Endothelial cell of umbilical vein (primary cell): Measurements from ENCODE around the gene CORO2B. TPM values are rescaled to one million over a fixed set of nuclear protein-coding genes. Genes with fewer than 3 reads are reported as not detected.

Experiments used
- BruUV-seq: library from RNA; stranded (reverse); fragments of 400-500 nt; replicated peaks from 2 replicates; lab custom pipeline; 2021; lab: Mats Ljungman, UMichigan
- CTCF ChIA-PET: fragments of 300-600, 350-600 bp; sonication (Branson Sonifier 250); formaldehyde crosslinking; loops from one replicate; lab custom pipeline; 2021; ENCODE audit warnings: antibody characterized with exemption, inconsistent platforms; lab: Charles Lee
- POLR2A ChIA-PET: fragments of 300-600, 350-600 bp; sonication (Branson Sonifier 250); formaldehyde crosslinking; loops from one replicate; lab custom pipeline; 2021; ENCODE audit warnings: antibody characterized with exemption, inconsistent platforms; lab: Charles Lee
- DNase-seq: peaks from one replicate; pipeline ENCODE4 v3.0.0-alpha.2; 2011; ENCODE audit warnings: low read depth, low spot score
- FAIRE-seq: peaks from 2 replicates; lab custom pipeline; 2011; peaks lifted over from hg19 to GRCh38; lab: Jason Lieb, UNC
- H2AFZ ChIP-seq: 2 replicates; pipeline ENCODE4 v1.6.0; 2012; ENCODE audit warnings: low read depth, low read length, control low read depth, inconsistent platforms
- H3K27ac ChIP-seq: 2 replicates; pipeline ENCODE4 v1.5.1; 2011; ENCODE audit warnings: low read depth, mild to moderate bottlenecking, control low read depth, low read length, moderate library complexity; ENCODE audit not compliant: insufficient read depth
- H3K27me3 ChIP-seq, 2 experiments: 2 replicates each; pipeline versions ENCODE4 v1.6.0 to v1.6.1; 2011; ENCODE audit warnings: low read length in 2 of 2, mixed read lengths in 1 of 2; ENCODE audit not compliant: control insufficient read depth in 2 of 2, insufficient read depth in 2 of 2
- H3K36me3 ChIP-seq, 2 experiments: 2 replicates in 1 of 2; 3 replicates in 1 of 2; pipeline ENCODE4 v1.5.1; 2011; ENCODE audit warnings: low read length in 2 of 2, mild to moderate bottlenecking in 1 of 2, moderate library complexity in 1 of 2; ENCODE audit not compliant: control insufficient read depth in 2 of 2, insufficient read depth in 2 of 2; ENCODE audit errors: extremely low read depth in 1 of 2
- H3K4me1 ChIP-seq: 3 replicates; pipeline ENCODE4 v1.5.1; 2011; ENCODE audit warnings: mild to moderate bottlenecking, low read length; ENCODE audit not compliant: control insufficient read depth, insufficient read depth; ENCODE audit errors: extremely low read depth
- H3K4me2 ChIP-seq: 2 replicates; pipeline ENCODE4 v1.6.1; 2011; ENCODE audit warnings: low read length, control low read depth, mixed read lengths; ENCODE audit not compliant: insufficient read depth
- H3K4me3 ChIP-seq, 3 experiments: fragments of 200-600 bp in 1 of 3; sonication (generic), shearing (Covaris generic) in 1 of 3; replicated peaks in 1 of 3; 2 replicates each; pipeline ENCODE4 v1.5.1; 2011 to 2016; ENCODE audit warnings: control low read depth in 3 of 3, low read length in 3 of 3, mild to moderate bottlenecking in 2 of 3, inconsistent platforms in 1 of 3, low read depth in 1 of 3, moderate library complexity in 1 of 3; ENCODE audit not compliant: insufficient read depth in 1 of 3
- H3K79me2 ChIP-seq: 2 replicates; pipeline ENCODE4 v1.6.0; 2012; ENCODE audit warnings: low read length, inconsistent platforms; ENCODE audit not compliant: control insufficient read depth, insufficient read depth
- H3K9ac ChIP-seq: replicated peaks from 2 replicates; pipeline ENCODE3; 2011; ENCODE audit warnings: low read length, control low read depth; ENCODE audit not compliant: insufficient read depth; ENCODE audit errors: extremely low read depth
- H3K9me1 ChIP-seq: replicated peaks from 3 replicates; pipeline ENCODE4 v1.6.0; 2011; ENCODE audit warnings: mild to moderate bottlenecking, low read length; ENCODE audit not compliant: control insufficient read depth, insufficient read depth; ENCODE audit errors: extremely low read depth
- H3K9me3 ChIP-seq: replicated peaks from 2 replicates; pipeline ENCODE4 v1.5.1; 2012; ENCODE audit warnings: low read length, inconsistent platforms; ENCODE audit not compliant: control insufficient read depth, insufficient read depth
- H4K20me1 ChIP-seq: replicated peaks from 2 replicates; pipeline ENCODE3; 2011; ENCODE audit warnings: mild to moderate bottlenecking, low read length; ENCODE audit not compliant: control insufficient read depth, insufficient read depth; ENCODE audit errors: extremely low read depth
- CTCF ChIP-seq, 2 donors: IDR thresholded peaks; 1 replicate in 1 of 2; 2 replicates in 1 of 2; pipeline ENCODE4 v1.5.1; 2011; ENCODE audit warnings: low read length in 2 of 2, mild to moderate bottlenecking in 2 of 2, moderate library complexity in 2 of 2, control low read depth in 1 of 2, inconsistent platforms in 1 of 2, low read depth in 1 of 2; ENCODE audit not compliant: insufficient read depth in 1 of 2; ENCODE audit errors: extremely low read depth in 1 of 2
- FOS ChIP-seq: IDR thresholded peaks from 2 replicates; pipeline ENCODE4 v1.6.1; 2011; ENCODE audit warnings: mild to moderate bottlenecking, low read length, moderate library complexity, borderline replicate concordance; ENCODE audit not compliant: insufficient read depth
- GATA2 ChIP-seq: IDR thresholded peaks from 2 replicates; pipeline ENCODE4 v1.7.0; 2011; ENCODE audit warnings: low read depth, mild to moderate bottlenecking, moderate library complexity, mixed read lengths, low read length; ENCODE audit not compliant: insufficient read length, insufficient read depth
- JUN ChIP-seq: IDR thresholded peaks from 2 replicates; pipeline ENCODE4 v1.6.1; 2011; ENCODE audit warnings: borderline replicate concordance, low read depth; ENCODE audit not compliant: insufficient read length, insufficient read depth
- MAX ChIP-seq: IDR thresholded peaks from 2 replicates; pipeline ENCODE4 v1.6.1; 2011; ENCODE audit not compliant: insufficient read depth, insufficient read length
- MYC ChIP-seq: IDR thresholded peaks from one replicate; pipeline ENCODE4 v1.6.1; 2011; ENCODE audit warnings: mild to moderate bottlenecking, low read depth, low read length
- POLR2AphosphoS5 ChIP-seq: IDR thresholded peaks from 2 replicates; pipeline ENCODE4 v1.6.1; 2012; ENCODE audit warnings: low read depth, mild to moderate bottlenecking, control low read depth, low read length, moderate library complexity; ENCODE audit not compliant: insufficient read depth
- dilution Hi-C: fragments of 300-500 bp; cut with MboI; formaldehyde crosslinking; loops from one replicate; pipeline ENCODE4 v1.15.0; 2019; ENCODE audit warnings: low sequenced_read_pairs; ENCODE audit not compliant: extremely low pct_ligation_motif_present
- intact Hi-C: fragments of 100-400 bp; cut with micrococcal nuclease; formaldehyde crosslinking; loops from one replicate; pipeline ENCODE4 v1.10.0; 2022
- polyA plus RNA-seq, 4 experiments: library from polyadenylated mRNA; depleted of rRNA in 3 of 4; stranded (reverse) in 3 of 4; unstranded in 1 of 4; fragments of >200 nt; gene quantifications; 2 replicates each; pipeline versions ENCODE4 v1.2.1 to v1.2.3, GENCODE V29; 2011 to 2012; ENCODE audit warnings: missing spikeins in 1 of 4
- total RNA-seq: library from RNA; stranded (reverse); gene quantifications from 2 replicates; pipeline ENCODE4 v1.2.3, GENCODE V29; 2021

The CORO2B gene
- total and polyA plus RNA-seq, 2 donors (not counting 3 experiments of a cell fraction or from before 2014, with no cell fraction given) = 2.4 to 3.7 TPM

- H4K20me1 ChIP-seq = no peaks in the 10 kb centered on the region
- H3K27ac ChIP-seq = no peak overlapping the region
- CTCF ChIA-PET = interaction anchor here (0.6 to 18.5 kb wide), 40 partner anchors 9 to 477 kb away, joined by 3 to 728 read pairs (median 4); no protein-coding TSS in a partner anchor
Observed at GRCh38 chr15:68554721-68555678, 23.8 kb upstream of the CORO2B start.

More at GRCh38 chr15:68554721-68555678, 23.8 kb upstream of the CORO2B start:
- no peaks in the 10 kb centered on the region for H3K79me2 ChIP-seq
- no TSS peak for BruUV-seq
- TF ChIP-seq CTCF (IDR thresholded peaks at IDR 0.05; ENCODE audit: extremely low read depth in 1 of 2, insufficient read depth in 1 of 2, low read depth in 1 of 2, low read length in 2 of 2) (no peak), JUN (no peak), MAX (no peak), MYC (no peak), FOS (no peak), GATA2 (no peak), POLR2AphosphoS5 (no peak)
- no peaks in the 10 kb centered on the region for H3K36me3 ChIP-seq
- H3K4me3 ChIP-seq = no peak overlapping the region
- no peak overlapping the region for H3K4me2 ChIP-seq
- H3K4me1 ChIP-seq = peaks cover 11% of the 10 kb centered on the region
- no peaks in the 10 kb centered on the region for H3K9me1 ChIP-seq
- POLR2A ChIA-PET = interaction anchor here (1.1 kb wide), 1 partner anchor 321 kb away, joined by 4 read pairs; no protein-coding TSS in a partner anchor
- H3K9ac ChIP-seq = no peak overlapping the region
- peaks cover 4 to 7% of the 10 kb centered on the region in 2 experiments for H3K27me3 ChIP-seq
- FAIRE-seq = no peak
- DNase-seq = no peak
- H2AFZ ChIP-seq = no peak overlapping the region
- intact Hi-C loops (loop anchor here (1.0 to 5.0 kb wide), 6 partner anchors 119 to 370 kb away; partner anchors contain the start of gene ANP32A), dilution Hi-C loops (no loop called here)
- no peaks in the 10 kb centered on the region for H3K9me3 ChIP-seq
